SK-MEL-5 (cell line): ENCODE data around the gene RUVBL2. TPM values are rescaled to one million over a fixed set of nuclear protein-coding genes. Genes with fewer than 3 reads are reported as not detected.

Experiments used
- DNase-seq: peaks from one replicate; pipeline ENCODE4 v3.0.0-alpha.2; 2016; ENCODE audit warnings: low read depth, low spot score
- in situ Hi-C: cut with HindIII; loops from 2 replicates; pipeline ENCODE4 v1.10.0; 2016; ENCODE audit warnings: low sequenced_read_pairs, high pct_unique_total_duplicates, low pct_unique_long_range_greater_than_20kb
- total RNA-seq: library from RNA; depleted of rRNA; stranded (reverse); fragments of >200 nt; shearing (Covaris generic); gene quantifications from 2 replicates; pipeline ENCODE4 v1.2.3, GENCODE V29; 2014

Gene RUVBL2
- total RNA-seq, 1 experiment from 2014 or later: 203 TPM

GRCh38 chr19:48962029-48962848 lies 31.4 kb upstream of the RUVBL2 start:
- in situ Hi-C loops: no loop called here
- no peak for DNase-seq

- DNase-seq: no peak
- in situ Hi-C loops: no loop called here
Measured at GRCh38 chr19:48962849-48963165, 30.9 kb upstream of the RUVBL2 start.

GRCh38 chr19:48963371-48964204 lies 30.1 kb upstream of the RUVBL2 start:
- in situ Hi-C loops: no loop called here
- DNase-seq: no peak

GRCh38 chr19:48964205-48965039 lies 29.3 kb upstream of the RUVBL2 start:
- no peak for DNase-seq
- in situ Hi-C loops: no loop called here

- in situ Hi-C loops: no loop called here
- peak; percentile 93 for DNase-seq
Measured at GRCh38 chr19:48965040-48965805, 28.5 kb upstream of the RUVBL2 start, which contains the start of gene FTL. FTL (plus strand) TSS chr19:48965309; CDS start chr19:48965508, 199 bp downstream.

GRCh38 chr19:48965806-48966540 lies 27.7 kb upstream of the RUVBL2 start:
- in situ Hi-C loops: no loop called here
- DNase-seq: peak; percentile 90

- in situ Hi-C loops: no loop called here
- DNase-seq: no peak
Measured at GRCh38 chr19:48966541-48967345, 26.9 kb upstream of the RUVBL2 start.

GRCh38 chr19:48967346-48968178 lies 26.1 kb upstream of the RUVBL2 start:
- in situ Hi-C loops: no loop called here

GRCh38 chr19:48968179-48968661 lies 25.5 kb upstream of the RUVBL2 start:
- DNase-seq: no peak
- in situ Hi-C loops: no loop called here

More at GRCh38 chr19:48967346-48968178, 26.1 kb upstream of the RUVBL2 start:
- no peak for DNase-seq

GRCh38 chr19:48968813-48969218 lies 24.9 kb upstream of the RUVBL2 start:
- no peak for DNase-seq
- in situ Hi-C loops: no loop called here

- no peak for DNase-seq
- in situ Hi-C loops: no loop called here
Measured at GRCh38 chr19:48969276-48970138, 24.2 kb upstream of the RUVBL2 start.

- DNase-seq: no peak
- in situ Hi-C loops: no loop called here
Measured at GRCh38 chr19:48970139-48970766, 23.4 kb upstream of the RUVBL2 start.

- peak; percentile 78 for DNase-seq
- in situ Hi-C loops: no loop called here
Measured at GRCh38 chr19:48970923-48971395, 22.7 kb upstream of the RUVBL2 start.
